GM19035 (cell line): Measurements from ENCODE around the gene TMEM150A.
A peak's percentile ranks its signal among the peaks of the same experiment; 100 is the strongest.
"Not testable (repeated sequence)": the region's sequence is repeated elsewhere in the genome, so short reads cannot be mapped to it uniquely, and the experiment has no call there.

Source experiments
- ATAC-seq: cut with Tn5 transposase; IDR thresholded peaks from one replicate; pipeline ENCODE4 v1.9.1; 2021; ENCODE audit not compliant: unreplicated experiment

TMEM150A gene

DNA sequence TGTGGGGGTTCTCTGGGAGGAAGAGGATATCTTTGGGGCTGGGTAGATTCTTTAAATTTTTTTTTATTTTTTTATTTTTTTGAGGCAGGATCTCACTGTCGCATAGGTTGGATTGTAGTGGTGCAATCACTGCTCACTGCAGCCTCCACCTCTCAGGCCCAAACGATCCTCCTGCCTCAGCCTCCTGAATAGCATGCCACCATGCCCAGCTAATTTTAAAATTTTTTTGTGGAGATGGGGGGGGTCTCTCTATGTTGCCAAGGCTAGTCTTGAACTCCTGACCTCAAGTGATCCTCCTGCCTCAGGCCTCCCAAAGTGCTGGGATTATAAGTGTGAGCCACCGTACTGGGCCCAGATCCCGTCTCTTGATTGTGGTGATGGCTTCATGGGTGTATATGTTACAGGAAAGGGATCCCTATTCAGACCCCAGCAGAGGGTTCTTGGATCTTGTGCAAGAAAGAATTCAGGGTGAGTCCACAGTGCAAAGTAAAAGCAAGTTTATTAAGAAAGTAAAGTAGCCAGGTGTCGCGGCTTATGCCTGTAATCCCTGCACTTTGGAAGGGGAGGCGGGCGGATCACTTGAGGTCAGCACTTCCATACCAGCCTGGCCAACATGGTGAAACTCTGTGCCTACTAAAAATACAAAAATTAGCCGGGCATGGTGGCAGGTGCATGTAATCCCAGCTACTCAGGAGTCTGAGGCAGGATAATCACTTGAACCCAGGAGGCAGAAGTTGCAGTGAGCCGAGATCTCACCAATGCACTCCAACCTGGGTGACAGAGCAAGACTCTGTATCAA lies 11.4 kb upstream of the TMEM150A start:
- no peak for ATAC-seq

DNA sequence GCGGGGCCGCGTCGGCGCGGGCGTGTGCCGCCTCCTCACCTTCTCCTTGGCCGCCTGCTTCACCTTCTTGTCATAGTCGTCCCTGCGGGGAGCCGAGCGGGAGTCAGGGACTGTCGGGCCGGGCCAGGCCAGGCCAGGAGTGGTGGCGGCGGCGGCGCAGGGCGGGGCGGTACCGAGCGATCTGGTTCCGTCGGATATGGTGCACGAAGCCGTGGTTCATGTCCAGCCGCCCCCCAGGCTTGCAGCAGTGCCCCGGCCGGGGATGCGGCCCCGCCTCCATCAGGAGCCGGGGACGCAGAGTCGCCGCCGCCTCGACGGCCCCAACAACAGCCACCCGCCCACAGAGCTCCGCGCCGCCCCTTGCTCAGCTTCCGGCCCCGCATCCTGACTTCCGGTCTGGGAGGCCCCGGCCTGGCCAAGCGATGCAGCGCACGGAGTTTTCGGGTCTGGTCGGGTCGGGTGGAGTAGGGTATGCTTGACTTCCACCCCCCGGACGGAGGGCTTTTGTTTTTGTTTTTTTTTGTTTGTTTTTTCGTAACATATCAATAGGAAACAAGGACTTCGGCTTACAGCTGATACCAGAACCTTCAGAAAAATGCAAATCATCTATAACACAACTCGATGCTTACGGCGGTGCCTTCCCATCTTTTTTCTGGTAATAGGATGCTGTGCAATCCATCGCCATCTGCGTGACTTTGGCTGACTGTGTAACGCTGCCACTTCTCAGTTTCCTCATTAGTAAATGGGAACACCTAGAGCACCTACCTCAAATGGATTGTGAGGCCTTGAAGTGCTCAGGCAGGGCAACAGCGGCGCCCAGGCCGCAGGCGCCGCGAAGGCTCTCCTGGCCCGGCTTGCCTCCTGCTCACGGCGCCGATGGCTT lies 9.4 kb upstream of the TMEM150A start, which contains the start of gene C2orf68:
C2orf68 (minus strand) TSS at position 362 of the 883 bp plus-strand sequence; CDS start at position 280, 82 bp downstream.
- peak; percentile 75 for ATAC-seq

DNA sequence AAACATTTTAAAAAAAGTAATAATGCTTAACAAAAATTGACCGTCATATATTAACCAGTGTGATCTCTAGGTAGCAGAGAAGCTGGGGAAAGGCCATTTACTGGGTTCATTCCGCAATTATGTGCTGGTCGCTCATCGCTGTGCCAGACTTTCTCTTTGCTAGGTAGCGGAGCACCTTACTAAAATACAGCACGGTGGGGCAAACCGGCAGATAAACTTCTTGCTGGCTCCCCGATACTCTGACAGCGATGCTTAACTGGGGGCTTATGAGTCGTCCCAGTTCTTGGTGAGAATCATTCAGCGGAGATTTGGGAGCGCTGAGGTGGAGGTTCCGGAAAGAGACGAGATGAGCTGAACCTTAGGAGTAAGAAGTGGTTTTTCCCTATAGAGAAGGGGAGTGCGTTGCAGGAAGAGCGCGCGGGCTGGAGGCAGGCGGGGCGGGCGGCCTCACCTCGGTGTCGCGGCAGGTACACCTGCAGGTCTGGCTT lies 8.8 kb upstream of the TMEM150A start:
- no peak for ATAC-seq

DNA sequence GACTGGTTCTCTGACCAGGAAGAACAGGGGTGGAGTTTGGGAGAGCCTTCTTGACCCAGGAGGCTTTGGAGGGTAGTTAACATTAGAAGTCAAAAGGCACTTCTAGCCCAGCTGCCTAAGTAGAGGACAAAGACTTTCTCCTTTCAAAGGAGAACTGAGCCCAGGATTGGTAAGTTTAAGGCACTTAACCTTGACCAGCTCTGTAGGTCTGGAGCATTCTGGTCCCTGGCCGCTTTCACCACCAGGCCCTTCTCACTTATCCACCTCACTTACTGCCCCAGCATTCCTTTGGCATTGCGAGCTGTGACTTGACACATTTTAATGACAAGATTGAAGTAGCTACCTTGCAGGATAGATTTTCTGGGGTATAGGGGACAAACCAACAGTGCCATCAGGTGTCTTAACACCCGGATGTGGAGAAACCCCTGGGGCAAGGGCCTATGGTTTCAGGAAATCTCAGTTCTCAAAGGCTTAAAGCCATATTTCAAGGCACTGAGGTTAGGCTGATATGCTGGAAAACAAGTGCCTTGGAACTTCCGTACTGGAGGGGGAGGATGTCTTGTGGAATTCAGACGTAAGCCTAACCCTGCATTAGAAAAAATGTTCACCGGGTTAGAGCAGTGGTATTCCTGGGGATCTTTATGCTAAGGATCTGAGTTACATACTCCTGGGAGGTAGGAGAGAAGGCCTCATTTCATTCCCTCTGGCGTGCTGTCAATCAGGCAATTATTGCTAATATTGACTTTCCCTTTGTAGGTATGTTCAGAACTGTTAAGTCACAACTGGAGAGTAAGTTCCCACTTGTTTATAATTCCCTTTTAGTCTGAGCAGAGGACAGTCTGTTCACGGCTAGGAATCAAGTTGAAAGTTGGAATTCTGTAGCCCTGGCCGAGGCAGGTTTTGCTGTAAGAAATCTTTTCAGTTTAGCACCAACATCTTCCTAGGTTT lies 5.0 kb upstream of the TMEM150A start:
- ATAC-seq = no peak

DNA sequence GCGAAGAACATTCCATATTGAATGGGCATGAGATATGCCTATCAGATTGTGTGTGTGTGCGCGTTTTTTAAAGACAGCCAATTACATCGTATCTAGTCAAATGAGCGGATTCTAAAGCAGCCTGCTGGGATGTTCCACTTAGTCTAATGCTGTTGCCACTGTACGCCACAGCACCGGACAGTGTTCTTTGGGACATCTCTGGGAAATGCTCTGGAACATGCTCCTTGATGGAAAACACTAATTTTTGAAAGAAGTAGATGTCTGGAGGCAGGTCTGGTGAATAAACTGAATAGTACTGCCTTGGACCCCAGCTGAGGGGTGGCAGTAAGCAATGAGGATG lies 3.6 kb upstream of the TMEM150A start:
- no peak for ATAC-seq

DNA sequence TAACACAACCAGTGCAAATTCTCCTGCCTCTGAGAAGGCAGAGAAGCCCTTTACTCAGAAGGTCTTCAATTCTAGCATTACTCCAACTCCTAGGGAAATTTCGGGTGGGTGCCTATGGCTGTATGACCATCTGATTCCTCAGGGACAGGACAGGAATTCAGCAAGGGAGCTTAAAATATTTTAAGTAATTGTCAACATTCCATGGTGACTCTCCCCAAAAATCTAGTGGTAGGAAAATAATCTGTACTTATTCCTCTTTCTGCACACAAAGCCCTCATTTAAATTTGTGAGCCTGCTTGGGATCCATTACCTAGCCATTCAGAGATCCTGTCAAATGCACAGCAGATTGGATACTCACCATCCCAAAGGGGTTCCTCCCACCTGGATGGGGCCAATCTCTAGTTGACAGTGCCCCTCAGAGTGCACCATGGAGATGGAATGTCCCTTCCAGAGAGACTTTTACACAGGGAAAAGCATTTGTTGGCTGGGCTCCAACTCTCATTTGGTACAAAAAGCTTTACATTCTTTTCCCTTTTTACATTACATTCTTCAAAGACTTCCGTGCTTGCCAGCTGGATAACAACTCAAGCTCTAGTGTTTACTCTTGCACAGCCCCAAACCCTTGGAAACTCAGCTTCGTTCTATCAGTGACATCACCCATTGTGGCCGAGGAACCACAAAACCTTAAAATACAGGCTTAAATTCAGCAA lies 3.1 kb upstream of the TMEM150A start:
- ATAC-seq = no peak

DNA sequence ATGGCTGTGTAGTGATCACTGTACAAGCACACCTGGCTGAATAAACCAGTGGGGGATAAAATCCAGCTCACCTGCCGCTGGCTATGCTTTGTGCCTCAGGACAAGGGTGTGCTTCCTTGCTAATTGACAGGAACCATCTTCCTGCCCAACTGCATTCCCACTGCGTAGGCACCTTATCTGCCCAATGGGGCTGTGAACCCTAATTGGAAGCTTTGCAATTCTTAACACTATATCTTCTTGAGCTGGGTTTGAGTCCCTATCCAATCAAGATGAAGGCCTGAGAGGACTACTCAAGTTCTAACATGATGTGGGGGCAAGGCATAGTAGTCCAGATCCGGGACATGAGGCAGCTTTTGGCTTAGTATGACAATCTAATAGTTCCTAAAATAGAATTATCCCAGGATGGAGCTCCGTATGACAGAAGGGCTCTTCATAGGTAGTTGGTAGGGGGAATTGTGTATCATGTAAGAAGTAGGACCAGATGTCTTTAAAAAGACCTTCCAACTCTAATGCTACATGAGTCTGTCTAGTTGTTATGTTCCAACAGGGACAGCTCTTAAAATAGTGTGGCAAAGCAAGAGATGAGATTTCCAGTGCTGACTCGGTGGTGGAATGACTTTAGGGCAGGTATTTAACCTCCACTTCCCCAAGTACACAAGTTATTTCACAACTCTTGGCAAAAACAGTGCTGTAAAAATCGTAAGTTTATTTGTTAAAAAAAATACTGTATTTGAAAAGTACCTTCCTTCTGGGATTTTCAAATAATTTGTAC lies 2.3 kb upstream of the TMEM150A start:
- ATAC-seq = no peak

DNA sequence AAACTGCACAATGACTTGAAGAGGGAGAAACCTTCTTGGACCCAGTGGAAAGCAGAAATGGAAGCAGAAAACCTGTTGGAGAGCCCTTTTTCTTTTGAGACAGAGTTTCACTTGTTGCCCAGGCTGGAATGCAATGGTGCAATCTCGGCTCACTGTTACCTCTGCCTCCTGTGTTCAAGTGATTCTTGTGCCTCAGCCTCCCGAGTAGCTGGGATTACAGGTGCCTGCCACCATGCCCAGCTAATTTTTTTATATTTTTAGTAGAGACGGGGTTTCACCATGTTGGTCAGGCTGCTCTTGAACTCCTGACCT lies 1.6 kb upstream of the TMEM150A start:
- ATAC-seq = not testable (repeated sequence)

DNA sequence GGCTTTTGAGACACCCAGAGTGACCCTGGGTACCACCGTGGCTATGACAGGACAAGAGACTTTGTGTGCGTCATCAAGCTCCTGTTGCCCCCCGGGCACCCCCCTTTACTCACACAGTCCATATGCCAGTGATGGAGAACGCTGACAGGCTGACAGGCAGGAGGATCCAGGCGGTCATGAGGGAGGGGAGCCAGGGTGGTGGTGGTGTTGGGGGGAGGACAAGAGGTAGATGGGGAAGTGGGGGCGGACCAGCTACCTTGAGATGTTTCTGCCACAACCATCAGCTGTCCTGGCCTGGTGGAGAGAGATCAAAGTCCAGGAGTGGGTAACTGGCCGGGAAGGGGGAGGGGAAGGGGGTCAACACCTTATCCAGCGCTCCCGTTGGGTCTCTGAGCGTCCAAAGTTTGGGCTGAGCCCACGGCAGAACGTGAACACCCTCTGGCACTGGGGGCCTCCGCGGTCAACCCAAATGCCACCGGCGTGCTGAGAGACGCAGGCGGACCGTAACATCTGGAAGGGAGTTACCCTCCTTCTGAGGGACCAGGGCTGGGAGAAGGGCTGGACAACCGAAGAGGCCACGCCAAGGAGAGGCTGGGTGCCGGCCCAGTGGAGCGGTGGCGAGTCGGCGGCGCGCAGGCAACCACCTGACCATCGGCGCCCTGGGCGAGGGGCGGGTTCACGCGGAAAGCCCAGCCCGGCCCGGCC lies 575 bp downstream of the TMEM150A start:
- peak; percentile 43 for ATAC-seq

DNA sequence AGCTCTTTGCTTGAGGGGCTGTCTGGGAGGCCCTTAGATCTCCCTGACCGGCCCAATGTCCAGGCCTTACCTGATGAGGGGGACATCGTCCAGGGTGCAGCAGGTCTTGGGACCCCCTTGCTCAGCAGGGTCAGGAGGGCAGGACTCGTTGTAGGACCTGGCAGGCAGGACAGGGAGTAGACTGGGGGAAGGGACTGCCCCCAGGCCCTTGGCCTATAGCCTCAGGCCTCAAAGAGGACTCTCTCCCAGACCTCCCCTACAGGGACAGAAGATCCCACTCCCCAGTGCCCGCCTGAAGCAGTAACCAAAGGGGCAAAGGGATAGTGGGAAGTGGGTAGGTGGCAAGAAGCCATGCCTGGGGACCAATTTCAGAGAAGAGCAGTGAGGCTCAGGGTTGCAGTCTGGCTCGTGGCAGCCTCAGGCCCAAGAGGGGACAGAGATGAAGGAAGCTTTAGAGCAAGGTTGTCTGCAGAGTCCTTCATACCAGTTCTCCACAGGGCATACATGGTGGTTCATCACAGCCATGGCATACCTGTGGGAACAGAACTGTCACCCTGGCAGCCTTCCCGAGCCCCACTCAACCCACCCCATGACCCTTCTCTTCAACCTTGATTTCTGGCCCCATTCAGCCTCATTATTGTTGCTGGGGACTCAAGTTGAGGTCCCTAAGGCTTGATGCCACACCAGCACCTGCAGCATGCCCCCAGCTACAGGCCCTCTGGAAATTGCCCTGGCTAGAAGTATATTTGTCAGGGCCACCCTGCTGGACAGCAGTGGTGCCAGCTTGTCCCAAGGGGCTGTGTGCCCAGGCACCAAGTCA lies 1.3 kb downstream of the TMEM150A start:
- ATAC-seq = no peak

DNA sequence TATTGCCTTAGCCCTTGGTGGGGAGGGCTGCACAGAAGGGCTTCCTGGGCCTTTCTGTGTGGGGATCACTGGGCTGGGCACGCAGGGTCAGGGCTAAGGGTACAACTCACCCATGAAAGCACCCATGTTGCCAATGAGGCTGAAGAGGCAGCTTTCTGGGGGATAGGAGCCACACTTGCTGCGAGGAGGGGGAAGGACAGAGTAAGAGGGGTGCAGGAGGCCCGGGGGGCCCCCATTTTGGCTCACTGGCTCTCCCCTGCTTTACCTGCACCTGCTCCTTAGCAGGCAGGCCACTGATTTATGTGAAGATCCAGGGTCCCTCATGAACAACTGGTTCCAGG lies 2.3 kb downstream of the TMEM150A start:
- no peak for ATAC-seq

DNA sequence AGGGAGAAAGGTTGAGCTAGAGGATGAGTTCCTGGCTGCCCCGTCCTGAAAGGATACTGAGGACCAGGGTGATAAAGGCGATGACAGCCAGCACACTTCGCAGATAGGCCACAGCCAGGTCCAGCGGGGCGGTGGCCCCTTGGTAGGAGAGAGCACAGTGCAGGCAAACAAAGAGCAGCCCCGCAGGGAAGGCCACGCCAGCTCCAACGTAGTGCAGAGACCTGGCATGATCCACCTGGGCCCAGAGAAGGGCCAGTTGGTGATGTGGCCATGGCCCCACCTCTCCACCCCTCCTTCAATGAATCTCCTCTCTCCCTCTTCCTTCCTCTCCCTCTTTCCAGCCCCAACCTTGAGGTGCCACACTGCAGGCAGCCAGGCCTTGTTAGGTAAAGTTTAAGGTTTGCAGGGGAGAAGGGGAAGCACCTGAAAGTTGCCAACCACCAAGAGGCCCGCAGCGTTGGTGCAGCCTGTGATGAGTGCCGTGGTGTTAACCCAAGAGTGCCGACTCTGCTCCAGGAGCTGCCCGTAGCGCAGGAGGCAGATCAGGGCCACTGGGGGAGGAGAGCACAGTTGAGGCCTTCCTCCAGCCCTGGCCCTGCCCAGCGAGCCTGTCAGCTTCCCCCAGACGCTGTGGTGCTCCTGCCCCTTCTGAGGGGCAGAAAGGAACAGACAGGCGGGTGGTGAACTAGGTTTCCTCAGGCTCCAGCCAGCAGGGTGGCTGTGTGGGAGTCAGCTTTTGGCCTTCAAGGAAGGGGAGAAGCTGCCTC lies 2.8 kb downstream of the TMEM150A start:
- no peak for ATAC-seq

DNA sequence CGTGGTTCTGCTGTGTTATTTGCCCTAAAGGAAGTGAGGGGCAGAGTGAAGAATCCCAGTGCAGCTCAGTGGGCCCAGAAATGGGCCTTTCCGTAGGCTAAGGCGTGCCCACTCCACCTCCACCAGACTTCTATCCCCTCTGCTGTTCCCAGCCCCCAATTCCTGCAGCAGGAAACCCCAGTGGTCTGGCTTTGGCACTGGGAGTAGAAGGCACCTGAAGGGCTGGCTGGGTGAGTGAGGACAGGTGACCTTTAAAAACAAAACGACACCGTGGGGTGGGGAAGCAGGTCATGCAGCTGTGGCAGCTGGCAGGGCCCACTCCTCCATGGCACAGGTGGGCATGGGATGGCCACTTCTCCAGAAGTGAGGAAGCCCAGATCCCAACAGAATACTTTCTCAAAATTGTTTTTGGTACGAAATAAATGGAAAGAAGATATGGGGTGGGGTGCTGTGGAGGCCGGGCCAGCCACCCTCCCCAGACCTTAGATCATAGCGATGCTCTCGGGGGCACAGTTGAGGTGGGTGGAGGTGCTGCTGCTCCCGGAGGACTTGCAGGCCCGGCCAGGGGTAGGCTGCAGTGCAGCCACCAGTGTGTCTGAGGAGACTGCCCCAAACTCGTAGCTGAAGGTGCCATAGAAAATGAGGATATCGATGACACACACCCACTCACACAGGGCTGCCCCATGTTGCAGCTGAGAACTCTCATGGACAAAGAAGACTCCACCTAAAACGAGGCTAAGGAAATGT lies 3.7 kb downstream of the TMEM150A start:
- no peak for ATAC-seq

DNA sequence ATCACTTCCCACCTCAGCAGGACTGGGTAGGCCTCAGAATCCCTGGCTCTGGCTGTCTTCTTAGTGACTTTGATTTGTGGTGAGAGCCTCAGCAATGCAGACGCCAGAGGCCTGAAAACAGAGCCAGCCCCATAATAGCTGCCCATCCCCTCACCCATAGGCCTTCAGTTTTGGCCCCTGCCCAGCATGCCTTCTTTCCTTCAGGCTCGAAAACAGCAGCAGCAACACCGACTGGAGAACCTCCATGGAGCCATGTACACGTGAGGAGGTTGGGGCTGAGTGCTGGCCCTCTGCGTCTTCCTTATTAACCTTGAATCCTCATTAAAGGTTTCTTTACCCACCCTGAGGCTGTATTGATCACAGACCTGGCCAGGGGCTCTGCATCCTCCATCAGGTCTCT lies 5.3 kb downstream of the TMEM150A start:
- ATAC-seq = no peak

DNA sequence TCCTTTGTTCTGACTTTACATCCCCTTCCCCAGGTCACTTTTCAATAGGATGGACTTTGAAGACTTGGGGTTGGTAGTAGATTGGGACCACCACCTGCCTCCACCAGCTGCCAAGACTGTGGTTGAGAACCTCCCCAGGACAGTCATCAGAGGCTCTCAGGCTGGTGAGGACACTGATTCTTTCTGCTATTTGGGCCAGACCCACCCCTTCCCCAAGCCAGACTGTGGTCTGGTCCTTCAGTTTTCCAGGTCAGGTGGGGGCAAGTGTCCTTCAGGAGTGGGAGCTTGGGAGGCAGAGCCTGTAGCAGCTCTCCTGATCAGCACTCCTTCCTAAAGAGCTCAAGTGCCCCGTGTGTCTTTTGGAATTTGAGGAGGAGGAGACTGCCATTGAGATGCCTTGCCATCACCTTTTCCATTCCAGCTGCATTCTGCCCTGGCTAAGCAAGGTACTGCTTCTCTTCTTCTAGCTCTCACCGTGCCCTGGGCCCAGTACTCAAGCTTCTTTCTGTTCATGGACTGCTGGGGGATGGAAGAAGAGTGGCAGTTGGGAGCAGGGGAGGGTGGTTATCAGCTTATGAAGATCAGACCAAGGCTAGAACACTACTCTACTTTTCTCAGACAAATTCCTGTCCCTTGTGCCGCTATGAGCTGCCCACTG lies 5.9 kb downstream of the TMEM150A start:
- ATAC-seq = no peak

DNA sequence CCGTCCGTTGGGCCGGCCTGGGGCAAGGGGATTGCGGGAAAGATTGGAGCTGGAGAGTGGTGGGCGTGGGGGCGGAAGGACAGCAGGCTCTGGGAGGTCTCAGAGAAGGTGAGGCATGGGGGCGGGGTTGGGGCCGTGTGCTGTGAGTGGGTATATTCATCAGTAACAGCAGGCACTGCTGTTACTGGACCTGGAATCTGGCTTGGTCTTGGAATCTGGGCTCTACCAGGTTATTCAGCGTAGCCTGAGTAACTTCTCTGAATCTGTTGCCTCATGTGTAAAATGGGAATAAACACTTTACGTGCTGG lies 6.5 kb downstream of the TMEM150A start:
- no peak for ATAC-seq
